ENCODE data around the gene AQP12A. TPM values are rescaled to one million over a fixed set of nuclear protein-coding genes. Genes with fewer than 3 reads are reported as not detected.
"Not testable (repeated sequence)": the region's sequence is repeated elsewhere in the genome, so short reads cannot be mapped to it uniquely, and the experiment has no call there.

The AQP12A gene
- total RNA-seq, 1 experiment from 2014 or later = not detected

GRCh38 chr2:240672701-240673190, 18.9 kb upstream of the AQP12A start:
- Histone ChIP-seq H3K36me3 (no peaks in the 10 kb centered on the region), H3K9me3 (replicated peaks) (no peaks in the 10 kb centered on the region), H3K27ac (no peak overlapping the region), H3K27me3 (replicated peaks) (peaks cover 48% of the 10 kb centered on the region), H3K4me1 (replicated peaks) (no peaks in the 10 kb centered on the region), H3K4me3 (no peak overlapping the region)
- no peak for DNase-seq (ENCODE audit: low read depth in 1 of 2, low spot score in 2 of 2)

- H3K27ac ChIP-seq; H3K36me3 ChIP-seq; H3K4me3 ChIP-seq; DNase-seq (ENCODE audit: low read depth in 1 of 2, low spot score in 2 of 2); H3K4me1 ChIP-seq (replicated peaks); H3K9me3 ChIP-seq (replicated peaks): not testable (repeated sequence)
- H3K27me3 ChIP-seq (replicated peaks) = peaks cover 32% of the 10 kb centered on the region
Observed at GRCh38 chr2:240674461-240675184, 17.0 kb upstream of the AQP12A start.

- H3K27ac ChIP-seq; DNase-seq (ENCODE audit: low read depth in 1 of 2, low spot score in 2 of 2); H3K4me1 ChIP-seq (replicated peaks); H3K4me3 ChIP-seq; H3K36me3 ChIP-seq; H3K9me3 ChIP-seq (replicated peaks): not testable (repeated sequence)
- peaks cover 25% of the 10 kb centered on the region for H3K27me3 ChIP-seq (replicated peaks)
Observed at GRCh38 chr2:240675345-240675744, 16.3 kb upstream of the AQP12A start.

GRCh38 chr2:240678043-240678442, 13.6 kb upstream of the AQP12A start:
- not testable (repeated sequence) for DNase-seq (ENCODE audit: low read depth in 1 of 2, low spot score in 2 of 2); H3K4me1 ChIP-seq (replicated peaks); H3K36me3 ChIP-seq; H3K27ac ChIP-seq; H3K4me3 ChIP-seq; H3K9me3 ChIP-seq (replicated peaks); H3K27me3 ChIP-seq (replicated peaks)

- not testable (repeated sequence) for H3K4me1 ChIP-seq (replicated peaks); H3K4me3 ChIP-seq; DNase-seq (ENCODE audit: low read depth in 1 of 2, low spot score in 2 of 2); H3K36me3 ChIP-seq; H3K27ac ChIP-seq; H3K27me3 ChIP-seq (replicated peaks); H3K9me3 ChIP-seq (replicated peaks)
Observed at GRCh38 chr2:240678909-240679308, 12.8 kb upstream of the AQP12A start.

GRCh38 chr2:240680185-240680584, 11.5 kb upstream of the AQP12A start:
- H3K4me1 ChIP-seq (replicated peaks); H3K9me3 ChIP-seq (replicated peaks); DNase-seq (ENCODE audit: low read depth in 1 of 2, low spot score in 2 of 2); H3K36me3 ChIP-seq; H3K27me3 ChIP-seq (replicated peaks); H3K27ac ChIP-seq; H3K4me3 ChIP-seq: not testable (repeated sequence)

- H3K36me3 ChIP-seq; H3K4me3 ChIP-seq; H3K27ac ChIP-seq; H3K4me1 ChIP-seq (replicated peaks); DNase-seq (ENCODE audit: low read depth in 1 of 2, low spot score in 2 of 2); H3K9me3 ChIP-seq (replicated peaks): not testable (repeated sequence)
- peaks cover 18% of the 10 kb centered on the region for H3K27me3 ChIP-seq (replicated peaks)
Observed at GRCh38 chr2:240682431-240683224, 9.0 kb upstream of the AQP12A start, which contains the start of gene AQP12B. TSS of gene AQP12B (minus strand) at chr2:240682885. CDS start at chr2:240682837, 48 bp downstream.

- H3K4me1 ChIP-seq (replicated peaks); H3K4me3 ChIP-seq; H3K36me3 ChIP-seq; H3K27ac ChIP-seq; H3K9me3 ChIP-seq (replicated peaks); DNase-seq (ENCODE audit: low read depth in 1 of 2, low spot score in 2 of 2): not testable (repeated sequence)
- H3K27me3 ChIP-seq (replicated peaks) = peaks cover 21% of the 10 kb centered on the region
Observed at GRCh38 chr2:240683329-240683979, 8.2 kb upstream of the AQP12A start.

- not testable (repeated sequence) for H3K36me3 ChIP-seq; H3K9me3 ChIP-seq (replicated peaks); DNase-seq (ENCODE audit: low read depth in 1 of 2, low spot score in 2 of 2); H3K4me3 ChIP-seq; H3K27ac ChIP-seq; H3K4me1 ChIP-seq (replicated peaks)
- peaks cover 24% of the 10 kb centered on the region for H3K27me3 ChIP-seq (replicated peaks)
Observed at GRCh38 chr2:240683980-240684728, 7.5 kb upstream of the AQP12A start.

GRCh38 chr2:240685771-240686371, 5.8 kb upstream of the AQP12A start:
- Histone ChIP-seq H3K4me1 (replicated peaks) (no peaks in the 10 kb centered on the region), H3K27ac (no peak overlapping the region), H3K36me3 (no peaks in the 10 kb centered on the region), H3K4me3 (no peak overlapping the region), H3K27me3 (replicated peaks) (peaks cover 24% of the 10 kb centered on the region), H3K9me3 (replicated peaks) (no peaks in the 10 kb centered on the region)
- no peak for DNase-seq (ENCODE audit: low read depth in 1 of 2, low spot score in 2 of 2)

- H3K27me3 ChIP-seq (replicated peaks) = peaks cover 24% of the 10 kb centered on the region
- no peaks in the 10 kb centered on the region for H3K9me3 ChIP-seq (replicated peaks)
- no peaks in the 10 kb centered on the region for H3K36me3 ChIP-seq
- no peak overlapping the region for H3K4me3 ChIP-seq
- no peak overlapping the region for H3K27ac ChIP-seq
- no peaks in the 10 kb centered on the region for H3K4me1 ChIP-seq (replicated peaks)
- no peak for DNase-seq (ENCODE audit: low read depth in 1 of 2, low spot score in 2 of 2)
Observed at GRCh38 chr2:240686460-240686859, 5.2 kb upstream of the AQP12A start.

GRCh38 chr2:240687045-240687740, 4.5 kb upstream of the AQP12A start:
- Histone ChIP-seq H3K4me1 (replicated peaks) (no peaks in the 10 kb centered on the region), H3K36me3 (no peaks in the 10 kb centered on the region), H3K27ac (no peak overlapping the region), H3K9me3 (replicated peaks) (no peaks in the 10 kb centered on the region), H3K4me3 (no peak overlapping the region), H3K27me3 (replicated peaks) (peaks cover 24% of the 10 kb centered on the region)
- no peak for DNase-seq (ENCODE audit: low read depth in 1 of 2, low spot score in 2 of 2)
